GM18519 (cell line): Measurements from ENCODE around the gene THEM5.

Experiments
- ATAC-seq: cut with Tn5 transposase; IDR thresholded peaks from one replicate; pipeline ENCODE4 v1.9.1; 2021; ENCODE audit warnings: mild to moderate bottlenecking, moderate library complexity; ENCODE audit not compliant: unreplicated experiment, low FRiP score

Gene THEM5

GRCh38 chr1:151841141-151841540 is 12.4 kb downstream of the THEM5 start:
- ATAC-seq = no peak

DNA sequence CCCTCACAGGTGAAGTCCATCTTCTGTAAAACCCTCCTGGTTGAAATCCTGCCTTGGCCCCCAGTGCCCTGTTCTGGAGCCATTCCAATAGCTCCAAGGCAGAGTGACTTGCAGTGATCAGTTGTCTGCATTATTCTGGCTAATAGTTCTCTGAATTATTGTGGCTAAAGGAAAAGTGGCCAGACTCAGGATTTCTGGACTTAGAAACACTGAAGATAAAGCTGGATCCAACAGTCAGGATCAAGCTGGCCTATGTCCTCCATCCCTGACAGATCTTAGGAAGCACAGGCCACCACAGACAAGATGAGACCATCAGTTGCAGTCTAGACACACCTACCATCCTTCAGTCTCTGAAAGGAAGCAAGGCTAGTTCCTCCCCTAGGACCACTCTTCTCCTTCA is 13.1 kb downstream of the THEM5 start:
- ATAC-seq = no peak

GRCh38 chr1:151839457-151840403 is 13.8 kb downstream of the THEM5 start, which contains the start of gene C2CD4D:
TSS of gene C2CD4D (minus strand) at chr1:151839820. CDS start at chr1:151838989, 831 bp downstream.
- no peak for ATAC-seq

- ATAC-seq = no peak
These were observed 14.5 kb downstream of the THEM5 start for GRCh38 chr1:151839082-151839412.

DNA sequence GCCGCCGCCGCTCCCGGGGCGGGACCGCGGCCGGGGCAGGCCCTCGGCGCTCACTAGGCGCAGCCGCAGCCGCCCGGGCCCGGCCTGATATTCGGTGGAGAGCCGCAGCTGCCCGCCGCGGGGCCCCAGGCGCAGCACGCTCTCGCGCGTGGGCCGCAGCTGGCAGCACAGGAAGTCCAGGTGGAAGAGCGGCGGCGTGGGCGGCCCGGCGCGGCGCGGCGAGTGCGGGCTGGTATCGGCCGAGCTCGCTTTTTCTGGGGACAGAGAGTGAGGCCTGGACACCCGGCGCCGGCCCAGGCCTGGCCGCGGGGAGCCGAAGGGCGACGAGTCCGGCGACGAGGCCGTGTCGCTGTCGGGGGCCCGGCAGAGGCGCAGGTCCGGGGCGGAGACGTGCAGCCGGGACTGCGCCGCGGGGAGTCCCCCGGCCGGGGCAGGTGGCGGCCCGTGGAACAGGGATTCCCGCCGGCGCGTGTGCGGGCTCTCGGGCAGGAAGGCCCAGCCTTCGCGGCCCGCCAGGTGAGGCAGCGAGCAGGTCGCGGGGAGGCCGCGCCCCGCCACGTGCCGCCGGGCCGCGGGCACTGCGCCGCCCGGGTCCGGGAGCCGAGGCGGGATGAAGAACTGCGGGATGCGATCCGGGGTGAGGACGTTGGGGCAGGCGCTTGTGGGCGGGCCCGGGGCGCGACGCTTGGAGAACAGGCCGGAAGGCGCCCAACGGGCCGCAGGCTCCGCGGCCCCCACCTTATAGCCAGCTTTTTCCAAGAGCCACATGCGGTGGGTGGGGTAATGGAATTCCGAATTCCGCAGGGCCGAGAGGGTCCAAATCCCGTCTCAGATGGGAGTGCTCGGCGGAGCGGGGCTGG is 15.1 kb downstream of the THEM5 start:
- ATAC-seq = no peak

GRCh38 chr1:151837884-151838221 is 15.7 kb downstream of the THEM5 start:
- ATAC-seq = no peak

- no peak for ATAC-seq
These were observed 16.3 kb downstream of the THEM5 start for GRCh38 chr1:151837197-151837596.

- ATAC-seq = no peak
These were observed 17.9 kb downstream of the THEM5 start for GRCh38 chr1:151835596-151835995.

GRCh38 chr1:151834239-151834638 is 19.3 kb downstream of the THEM5 start:
- no peak for ATAC-seq

GRCh38 chr1:151833172-151833900 is 20.2 kb downstream of the THEM5 start:
- no peak for ATAC-seq

DNA sequence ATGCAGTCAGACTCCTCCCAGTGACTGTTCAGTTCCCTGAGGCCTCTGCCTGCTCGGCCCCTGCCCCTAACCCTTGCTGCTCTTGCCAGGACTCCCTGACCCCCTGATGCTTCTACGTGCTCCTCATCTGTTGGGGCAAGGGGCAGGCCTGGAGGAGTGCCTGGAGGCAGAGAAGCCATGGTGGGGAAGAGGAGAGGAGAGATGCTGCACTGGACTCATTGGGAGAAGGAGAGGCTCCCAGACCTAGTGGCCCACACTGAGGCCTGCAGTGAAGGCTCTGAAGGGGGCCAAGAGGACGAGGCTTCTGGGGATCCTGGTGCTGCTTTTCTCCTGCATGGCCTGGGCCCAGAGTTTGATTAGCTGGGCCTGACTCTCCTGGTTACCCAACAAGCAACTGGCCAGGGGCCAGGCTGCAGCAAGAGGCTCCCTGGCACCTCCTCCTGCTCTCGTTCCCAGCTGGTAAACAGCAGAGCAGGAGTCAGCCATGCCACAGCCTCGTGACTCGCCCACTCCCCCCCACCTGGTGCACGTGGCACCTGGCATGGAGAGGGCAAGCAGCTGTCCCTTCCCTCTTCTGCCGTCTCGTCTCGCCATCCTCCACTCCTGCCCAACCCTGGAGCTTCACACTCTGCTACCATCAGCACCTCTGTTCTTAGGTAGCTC is 21.1 kb downstream of the THEM5 start:
- ATAC-seq = no peak

GRCh38 chr1:151831605-151832004 is 21.9 kb downstream of the THEM5 start, which contains the start of gene RORC:
TSS of gene RORC (minus strand) at chr1:151831802. CDS start at chr1:151831764, 38 bp downstream.
- ATAC-seq = no peak

DNA sequence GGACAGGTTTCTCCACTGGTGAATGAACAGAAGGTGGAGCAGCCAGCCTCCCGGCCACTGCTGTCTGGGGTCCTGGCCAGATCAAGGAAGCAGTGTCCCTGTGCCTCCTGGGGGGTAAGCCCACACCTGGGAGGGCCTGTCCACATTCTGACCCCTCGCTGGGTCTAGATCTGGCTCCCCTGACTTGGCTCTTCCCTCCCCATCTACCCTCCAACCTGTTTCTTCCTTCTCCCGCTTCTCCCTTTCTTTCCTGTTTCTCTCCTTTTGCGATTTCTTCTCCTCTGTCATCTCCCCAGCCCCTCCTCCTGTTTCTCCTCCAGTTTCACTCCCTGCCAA is 22.3 kb downstream of the THEM5 start:
- ATAC-seq = no peak

- no peak for ATAC-seq
These were observed 23.5 kb downstream of the THEM5 start for GRCh38 chr1:151830055-151830454.

- no peak for ATAC-seq
These were observed 24.0 kb downstream of the THEM5 start for GRCh38 chr1:151829352-151830046.

GRCh38 chr1:151828921-151829320 is 24.6 kb downstream of the THEM5 start:
- no peak for ATAC-seq

- ATAC-seq = no peak
These were observed 25.7 kb downstream of the THEM5 start for GRCh38 chr1:151827853-151828252.

- ATAC-seq = no peak
These were observed 27.5 kb downstream of the THEM5 start for GRCh38 chr1:151825751-151826660.

GRCh38 chr1:151825204-151825603 is 28.3 kb downstream of the THEM5 start:
- ATAC-seq = no peak
